Measurements from ENCODE around the gene NTNG2. TPM values are rescaled to one million over a fixed set of nuclear protein-coding genes. Genes with fewer than 3 reads are reported as not detected.

The NTNG2 gene
- total RNA-seq, 1 donor from 2014 or later: 0.42 TPM

- DNase-seq (ENCODE audit: low read depth): no peak
- TF ChIP-seq, protein P1, sequence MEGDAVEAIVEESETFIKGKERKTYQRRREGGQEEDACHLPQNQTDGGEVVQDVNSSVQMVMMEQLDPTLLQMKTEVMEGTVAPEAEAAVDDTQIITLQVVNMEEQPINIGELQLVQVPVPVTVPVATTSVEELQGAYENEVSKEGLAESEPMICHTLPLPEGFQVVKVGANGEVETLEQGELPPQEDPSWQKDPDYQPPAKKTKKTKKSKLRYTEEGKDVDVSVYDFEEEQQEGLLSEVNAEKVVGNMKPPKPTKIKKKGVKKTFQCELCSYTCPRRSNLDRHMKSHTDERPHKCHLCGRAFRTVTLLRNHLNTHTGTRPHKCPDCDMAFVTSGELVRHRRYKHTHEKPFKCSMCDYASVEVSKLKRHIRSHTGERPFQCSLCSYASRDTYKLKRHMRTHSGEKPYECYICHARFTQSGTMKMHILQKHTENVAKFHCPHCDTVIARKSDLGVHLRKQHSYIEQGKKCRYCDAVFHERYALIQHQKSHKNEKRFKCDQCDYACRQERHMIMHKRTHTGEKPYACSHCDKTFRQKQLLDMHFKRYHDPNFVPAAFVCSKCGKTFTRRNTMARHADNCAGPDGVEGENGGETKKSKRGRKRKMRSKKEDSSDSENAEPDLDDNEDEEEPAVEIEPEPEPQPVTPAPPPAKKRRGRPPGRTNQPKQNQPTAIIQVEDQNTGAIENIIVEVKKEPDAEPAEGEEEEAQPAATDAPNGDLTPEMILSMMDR (IDR thresholded peaks at IDR 0.05; ENCODE audit: insufficient read depth, low read length, poor library complexity, severe bottlenecking): no peak
- no peaks in the 10 kb centered on the region for H3K36me3 ChIP-seq (ENCODE audit: control insufficient read depth, insufficient read depth, low read length)
- peaks cover 27% of the 10 kb centered on the region for H3K27me3 ChIP-seq (ENCODE audit: control insufficient read depth, insufficient read depth, low read length)
- H3K4me3 ChIP-seq (ENCODE audit: low read depth, low read length): no peak overlapping the region
Observed at GRCh38 chr9:132221941-132222340, 60.1 kb downstream of the NTNG2 start.

GRCh38 chr9:132224645-132225044 lies 62.8 kb downstream of the NTNG2 start:
- peaks cover 45% of the 10 kb centered on the region for H3K27me3 ChIP-seq (ENCODE audit: control insufficient read depth, insufficient read depth, low read length)
- DNase-seq (ENCODE audit: low read depth): no peak
- H3K36me3 ChIP-seq (ENCODE audit: control insufficient read depth, insufficient read depth, low read length): no peaks in the 10 kb centered on the region
- no peak overlapping the region for H3K4me3 ChIP-seq (ENCODE audit: low read depth, low read length)
- TF ChIP-seq, protein P1 (IDR thresholded peaks at IDR 0.05; ENCODE audit: insufficient read depth, low read length, poor library complexity, severe bottlenecking): no peak

DNA sequence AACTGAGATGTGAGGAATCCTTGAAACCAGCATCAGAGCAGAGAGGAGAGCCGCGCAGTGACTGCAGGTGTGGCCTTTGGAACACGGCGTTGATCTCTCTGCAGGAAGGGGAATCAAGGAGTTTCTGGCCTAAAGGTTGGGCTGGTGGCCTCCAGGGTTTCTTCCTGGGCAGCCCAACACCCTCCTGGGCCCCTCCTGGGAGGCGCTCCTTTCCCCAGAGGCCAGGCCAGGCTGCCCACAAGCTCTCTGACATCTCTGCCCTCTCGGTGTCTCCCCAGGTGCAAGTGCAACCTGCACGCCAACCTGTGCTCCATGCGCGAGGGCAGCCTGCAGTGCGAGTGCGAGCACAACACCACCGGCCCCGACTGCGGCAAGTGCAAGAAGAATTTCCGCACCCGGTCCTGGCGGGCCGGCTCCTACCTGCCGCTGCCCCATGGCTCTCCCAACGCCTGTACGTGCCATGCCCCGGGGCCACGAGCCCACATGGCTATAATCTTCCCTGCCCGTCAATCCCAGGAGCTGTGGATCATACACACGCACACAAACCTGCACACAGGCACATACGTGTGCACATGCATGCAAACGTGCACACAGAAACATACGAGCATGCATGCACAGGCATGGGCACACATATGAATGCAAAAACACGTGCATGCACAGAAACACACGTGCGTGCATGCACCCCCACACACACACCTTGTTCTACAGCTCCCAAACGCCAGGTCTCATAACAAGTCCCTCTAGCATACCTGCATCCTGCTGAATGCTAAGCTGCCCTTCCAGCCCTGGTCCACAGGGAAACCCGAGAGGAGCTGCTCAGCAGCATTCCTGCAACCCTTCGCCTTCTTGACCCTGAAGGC lies 64.9 kb downstream of the NTNG2 start:
- DNase-seq (ENCODE audit: low read depth): no peak
- Histone ChIP-seq H3K4me3 (ENCODE audit: low read depth, low read length) (no peak overlapping the region), H3K27me3 (ENCODE audit: control insufficient read depth, insufficient read depth, low read length) (peaks cover 48% of the 10 kb centered on the region), H3K36me3 (ENCODE audit: control insufficient read depth, insufficient read depth, low read length) (no peaks in the 10 kb centered on the region)
- TF ChIP-seq, protein P1 (IDR thresholded peaks at IDR 0.05; ENCODE audit: insufficient read depth, low read length, poor library complexity, severe bottlenecking): no peak

DNA sequence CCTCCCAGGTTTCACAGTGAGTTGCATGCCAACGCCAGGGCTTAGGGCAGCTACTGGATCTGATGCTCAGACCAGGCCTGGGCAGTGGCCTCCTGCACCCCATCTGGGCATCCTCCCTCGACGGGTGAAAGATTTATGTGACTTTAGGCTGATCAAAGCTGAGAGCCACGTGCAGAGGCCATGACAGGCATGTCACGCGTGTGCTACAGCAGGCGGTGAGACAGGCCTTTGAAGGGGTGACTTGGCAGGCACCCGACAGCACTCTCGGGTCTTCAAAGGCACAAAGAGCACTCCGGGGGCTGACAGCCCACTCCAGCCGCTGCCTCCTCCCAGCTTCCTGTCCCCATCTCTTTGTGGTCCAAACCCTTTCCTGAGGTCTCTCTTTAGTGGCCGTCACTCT lies 66.2 kb downstream of the NTNG2 start:
- no peak for DNase-seq (ENCODE audit: low read depth)
- no peak overlapping the region for H3K4me3 ChIP-seq (ENCODE audit: low read depth, low read length)
- H3K36me3 ChIP-seq (ENCODE audit: control insufficient read depth, insufficient read depth, low read length): no peaks in the 10 kb centered on the region
- TF ChIP-seq, protein P1 (IDR thresholded peaks at IDR 0.05; ENCODE audit: insufficient read depth, low read length, poor library complexity, severe bottlenecking): no peak
- peaks cover 45% of the 10 kb centered on the region for H3K27me3 ChIP-seq (ENCODE audit: control insufficient read depth, insufficient read depth, low read length)

- Histone ChIP-seq H3K27me3 (ENCODE audit: control insufficient read depth, insufficient read depth, low read length) (peaks cover 46% of the 10 kb centered on the region), H3K36me3 (ENCODE audit: control insufficient read depth, insufficient read depth, low read length) (no peaks in the 10 kb centered on the region), H3K4me3 (ENCODE audit: low read depth, low read length) (no peak overlapping the region)
- no peak for DNase-seq (ENCODE audit: low read depth)
- TF ChIP-seq, protein P1 (IDR thresholded peaks at IDR 0.05; ENCODE audit: insufficient read depth, low read length, poor library complexity, severe bottlenecking): no peak
Observed at GRCh38 chr9:132230605-132231004, 68.7 kb downstream of the NTNG2 start.
